ENCODE measurements around the gene CFD.
A peak's percentile ranks its signal among the peaks of the same experiment; 100 is the strongest.

The CFD gene

DNA sequence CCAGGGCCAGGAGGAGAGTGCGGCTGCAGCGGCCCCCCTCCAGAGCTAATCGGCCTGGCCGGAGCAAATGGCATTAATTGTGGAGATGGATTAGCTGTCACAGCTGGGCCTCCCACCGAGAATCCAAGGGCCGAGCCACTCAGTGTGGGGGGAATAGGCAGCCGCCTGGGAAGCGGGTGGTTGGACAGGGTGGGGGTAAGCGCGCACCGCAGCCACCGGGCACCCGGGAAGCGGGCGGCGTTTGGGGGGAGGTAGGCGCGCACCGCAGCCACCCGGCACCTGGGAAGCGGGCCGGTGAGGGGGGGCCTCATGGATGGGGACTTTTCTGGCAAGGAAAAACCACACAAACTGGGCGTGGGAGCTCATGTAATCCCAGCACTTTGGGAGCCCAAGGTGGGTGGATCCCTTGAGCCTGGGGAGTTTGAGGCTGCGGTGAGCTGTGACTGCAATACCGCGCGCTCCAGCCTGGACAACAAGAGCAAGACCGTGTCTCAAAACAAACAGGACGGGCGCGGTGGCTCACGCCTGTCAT lies 43.9 kb downstream of the CFD start (continued):
- TF ChIP-seq, protein P1, sequence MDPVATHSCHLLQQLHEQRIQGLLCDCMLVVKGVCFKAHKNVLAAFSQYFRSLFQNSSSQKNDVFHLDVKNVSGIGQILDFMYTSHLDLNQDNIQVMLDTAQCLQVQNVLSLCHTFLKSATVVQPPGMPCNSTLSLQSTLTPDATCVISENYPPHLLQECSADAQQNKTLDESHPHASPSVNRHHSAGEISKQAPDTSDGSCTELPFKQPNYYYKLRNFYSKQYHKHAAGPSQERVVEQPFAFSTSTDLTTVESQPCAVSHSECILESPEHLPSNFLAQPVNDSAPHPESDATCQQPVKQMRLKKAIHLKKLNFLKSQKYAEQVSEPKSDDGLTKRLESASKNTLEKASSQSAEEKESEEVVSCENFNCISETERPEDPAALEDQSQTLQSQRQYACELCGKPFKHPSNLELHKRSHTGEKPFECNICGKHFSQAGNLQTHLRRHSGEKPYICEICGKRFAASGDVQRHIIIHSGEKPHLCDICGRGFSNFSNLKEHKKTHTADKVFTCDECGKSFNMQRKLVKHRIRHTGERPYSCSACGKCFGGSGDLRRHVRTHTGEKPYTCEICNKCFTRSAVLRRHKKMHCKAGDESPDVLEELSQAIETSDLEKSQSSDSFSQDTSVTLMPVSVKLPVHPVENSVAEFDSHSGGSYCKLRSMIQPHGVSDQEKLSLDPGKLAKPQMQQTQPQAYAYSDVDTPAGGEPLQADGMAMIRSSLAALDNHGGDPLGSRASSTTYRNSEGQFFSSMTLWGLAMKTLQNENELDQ (tag by site-specific recombination; IDR thresholded peaks at IDR 0.05; ENCODE audit: low read depth): no peak
- TF ChIP-seq GLIS1 (tag by site-specific recombination; IDR thresholded peaks at IDR 0.05) (peak; percentile 99), ZSCAN23 (tag by site-specific recombination; IDR thresholded peaks at IDR 0.05) (no peak), ZNF658 (tag by site-specific recombination; IDR thresholded peaks at IDR 0.05) (no peak), HOXD13 (CRISPR knock-in tag; IDR thresholded peaks at IDR 0.05; ENCODE audit: borderline replicate concordance) (no peak), ZFP37 (tag by site-specific recombination; IDR thresholded peaks at IDR 0.05) (no peak), KLF8 (tag by site-specific recombination; IDR thresholded peaks at IDR 0.05) (no peak), SALL2 (tag by site-specific recombination; IDR thresholded peaks at IDR 0.05; ENCODE audit: borderline replicate concordance) (no peak), WT1 (tag by site-specific recombination; IDR thresholded peaks at IDR 0.05) (peak; percentile 26; the same call in 1 of the 2 replicates), ZNF600 (tag by site-specific recombination; IDR thresholded peaks at IDR 0.05) (no peak; the same call in 1 of the 2 replicates), OSR2 (tag by site-specific recombination; IDR thresholded peaks at IDR 0.05) (0 out of 2 replicates have a peak, but pooled peaks have one; percentile 11), ZNF555 (tag by site-specific recombination; conservative IDR thresholded peaks at IDR 0.05) (no peak), ZNF221 (tag by site-specific recombination; IDR thresholded peaks at IDR 0.05; ENCODE audit: borderline replicate concordance) (no peak), ZEB2 (tag by site-specific recombination; IDR thresholded peaks at IDR 0.05) (no peak), ZNF426 (tag by site-specific recombination; IDR thresholded peaks at IDR 0.05) (no peak), ZNF549 (tag by site-specific recombination; IDR thresholded peaks at IDR 0.05) (no peak), ZNF843 (tag by site-specific recombination; IDR thresholded peaks at IDR 0.05) (no peak), ZNF16 (tag by site-specific recombination; IDR thresholded peaks at IDR 0.05; ENCODE audit: low read depth) (no peak), ZNF140 (tag by site-specific recombination; IDR thresholded peaks at IDR 0.05) (no peak), ZNF677 (tag by site-specific recombination; IDR thresholded peaks at IDR 0.05) (no peak), ZNF629 (tag by site-specific recombination; IDR thresholded peaks at IDR 0.05) (no peak), SCRT2 (tag by site-specific recombination; IDR thresholded peaks at IDR 0.05) (no peak), YY1 (tag by site-specific recombination; IDR thresholded peaks at IDR 0.05) (no peak), KLF7 (tag by site-specific recombination; IDR thresholded peaks at IDR 0.05; ENCODE audit: borderline replicate concordance) (peak; percentile 18; the same call in 1 of the 2 replicates), GLIS2 (tag by site-specific recombination; IDR thresholded peaks at IDR 0.05) (peak; percentile 55; the same call in 1 of the 2 replicates), ZNF596 (tag by site-specific recombination; IDR thresholded peaks at IDR 0.05) (no peak), ZNF175 (tag by site-specific recombination; IDR thresholded peaks at IDR 0.05) (no peak), BCL11B (tag by site-specific recombination; IDR thresholded peaks at IDR 0.05; ENCODE audit: low read depth) (no peak)
- TF ChIP-seq, protein P2, sequence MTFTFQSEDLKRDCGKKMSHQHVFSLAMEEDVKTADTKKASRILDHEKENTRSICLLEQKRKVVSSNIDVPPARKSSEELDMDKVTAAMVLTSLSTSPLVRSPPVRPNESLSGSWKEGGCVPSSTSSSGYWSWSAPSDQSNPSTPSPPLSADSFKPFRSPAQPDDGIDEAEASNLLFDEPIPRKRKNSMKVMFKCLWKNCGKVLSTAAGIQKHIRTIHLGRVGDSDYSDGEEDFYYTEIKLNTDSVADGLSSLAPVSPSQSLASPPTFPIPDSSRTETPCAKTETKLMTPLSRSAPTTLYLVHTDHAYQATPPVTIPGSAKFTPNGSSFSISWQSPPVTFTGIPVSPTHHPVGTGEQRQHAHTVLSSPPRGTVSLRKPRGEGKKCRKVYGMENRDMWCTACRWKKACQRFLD (tag by site-specific recombination; IDR thresholded peaks at IDR 0.05): no peak
- TF ChIP-seq, protein P3, sequence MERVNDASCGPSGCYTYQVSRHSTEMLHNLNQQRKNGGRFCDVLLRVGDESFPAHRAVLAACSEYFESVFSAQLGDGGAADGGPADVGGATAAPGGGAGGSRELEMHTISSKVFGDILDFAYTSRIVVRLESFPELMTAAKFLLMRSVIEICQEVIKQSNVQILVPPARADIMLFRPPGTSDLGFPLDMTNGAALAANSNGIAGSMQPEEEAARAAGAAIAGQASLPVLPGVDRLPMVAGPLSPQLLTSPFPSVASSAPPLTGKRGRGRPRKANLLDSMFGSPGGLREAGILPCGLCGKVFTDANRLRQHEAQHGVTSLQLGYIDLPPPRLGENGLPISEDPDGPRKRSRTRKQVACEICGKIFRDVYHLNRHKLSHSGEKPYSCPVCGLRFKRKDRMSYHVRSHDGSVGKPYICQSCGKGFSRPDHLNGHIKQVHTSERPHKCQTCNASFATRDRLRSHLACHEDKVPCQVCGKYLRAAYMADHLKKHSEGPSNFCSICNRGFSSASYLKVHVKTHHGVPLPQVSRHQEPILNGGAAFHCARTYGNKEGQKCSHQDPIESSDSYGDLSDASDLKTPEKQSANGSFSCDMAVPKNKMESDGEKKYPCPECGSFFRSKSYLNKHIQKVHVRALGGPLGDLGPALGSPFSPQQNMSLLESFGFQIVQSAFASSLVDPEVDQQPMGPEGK (tag by site-specific recombination; IDR thresholded peaks at IDR 0.05): peak; percentile 83
- TF ChIP-seq, protein P4, sequence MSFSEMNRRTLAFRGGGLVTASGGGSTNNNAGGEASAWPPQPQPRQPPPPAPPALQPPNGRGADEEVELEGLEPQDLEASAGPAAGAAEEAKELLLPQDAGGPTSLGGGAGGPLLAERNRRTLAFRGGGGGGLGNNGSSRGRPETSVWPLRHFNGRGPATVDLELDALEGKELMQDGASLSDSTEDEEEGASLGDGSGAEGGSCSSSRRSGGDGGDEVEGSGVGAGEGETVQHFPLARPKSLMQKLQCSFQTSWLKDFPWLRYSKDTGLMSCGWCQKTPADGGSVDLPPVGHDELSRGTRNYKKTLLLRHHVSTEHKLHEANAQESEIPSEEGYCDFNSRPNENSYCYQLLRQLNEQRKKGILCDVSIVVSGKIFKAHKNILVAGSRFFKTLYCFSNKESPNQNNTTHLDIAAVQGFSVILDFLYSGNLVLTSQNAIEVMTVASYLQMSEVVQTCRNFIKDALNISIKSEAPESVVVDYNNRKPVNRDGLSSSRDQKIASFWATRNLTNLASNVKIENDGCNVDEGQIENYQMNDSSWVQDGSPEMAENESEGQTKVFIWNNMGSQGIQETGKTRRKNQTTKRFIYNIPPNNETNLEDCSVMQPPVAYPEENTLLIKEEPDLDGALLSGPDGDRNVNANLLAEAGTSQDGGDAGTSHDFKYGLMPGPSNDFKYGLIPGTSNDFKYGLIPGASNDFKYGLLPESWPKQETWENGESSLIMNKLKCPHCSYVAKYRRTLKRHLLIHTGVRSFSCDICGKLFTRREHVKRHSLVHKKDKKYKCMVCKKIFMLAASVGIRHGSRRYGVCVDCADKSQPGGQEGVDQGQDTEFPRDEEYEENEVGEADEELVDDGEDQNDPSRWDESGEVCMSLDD (tag by site-specific recombination; IDR thresholded peaks at IDR 0.05): no peak
